Fibroblast of skin of left biceps (primary cell): ENCODE data around the gene ST6GALNAC5.
"Not testable (repeated sequence)": the region's sequence is repeated elsewhere in the genome, so short reads cannot be mapped to it uniquely, and the experiment has no call there.

Source experiments
- DNase-seq, 2 experiments: peaks; one replicate each; pipeline ENCODE4 v3.0.0-alpha.2; 2013; ENCODE audit warnings: low read depth in 2 of 2

ST6GALNAC5 gene

GRCh38 chr1:76938304-76938703 lies 71.0 kb downstream of the ST6GALNAC5 start:
- no peak for DNase-seq

- no peak for DNase-seq
Measured at GRCh38 chr1:76939050-76939816, 72.0 kb downstream of the ST6GALNAC5 start.

- DNase-seq: no peak
Measured at GRCh38 chr1:76939817-76940216, 72.5 kb downstream of the ST6GALNAC5 start.

- no peak for DNase-seq
Measured at GRCh38 chr1:76940571-76941335, 73.5 kb downstream of the ST6GALNAC5 start.

GRCh38 chr1:76942549-76942948 lies 75.3 kb downstream of the ST6GALNAC5 start:
- DNase-seq: peak; percentile 31 to 43

- no peak for DNase-seq
Measured at GRCh38 chr1:76944942-76945341, 77.7 kb downstream of the ST6GALNAC5 start.

GRCh38 chr1:76948846-76949245 lies 81.6 kb downstream of the ST6GALNAC5 start:
- no peak for DNase-seq

GRCh38 chr1:76949503-76949902 lies 82.2 kb downstream of the ST6GALNAC5 start:
- DNase-seq: no peak

GRCh38 chr1:76950306-76950705 lies 83.0 kb downstream of the ST6GALNAC5 start:
- DNase-seq: no peak

GRCh38 chr1:76951153-76951552 lies 83.9 kb downstream of the ST6GALNAC5 start:
- no peak for DNase-seq

GRCh38 chr1:76955652-76956051 lies 88.4 kb downstream of the ST6GALNAC5 start:
- no peak for DNase-seq

GRCh38 chr1:76957961-76958360 lies 90.7 kb downstream of the ST6GALNAC5 start:
- no peak for DNase-seq

- no peak for DNase-seq
Measured at GRCh38 chr1:76958828-76959227, 91.5 kb downstream of the ST6GALNAC5 start.

GRCh38 chr1:76959556-76959955 lies 92.3 kb downstream of the ST6GALNAC5 start:
- no peak for DNase-seq

- DNase-seq: peak; percentile 37 to 45
Measured at GRCh38 chr1:76961181-76961819, 94.0 kb downstream of the ST6GALNAC5 start.

GRCh38 chr1:76961820-76962207 lies 94.5 kb downstream of the ST6GALNAC5 start:
- no peak for DNase-seq

- not testable (repeated sequence) for DNase-seq
Measured at GRCh38 chr1:76981267-76981666, 114.0 kb downstream of the ST6GALNAC5 start.

- no peak for DNase-seq
Measured at GRCh38 chr1:76989976-76990375, 122.7 kb downstream of the ST6GALNAC5 start.

- no peak for DNase-seq
Measured at GRCh38 chr1:76993036-76993435, 125.8 kb downstream of the ST6GALNAC5 start.

- DNase-seq: peak; percentile 88 to 91
Measured at GRCh38 chr1:76998582-76999223, 131.4 kb downstream of the ST6GALNAC5 start.

GRCh38 chr1:77007675-77008074 lies 140.4 kb downstream of the ST6GALNAC5 start:
- no peak for DNase-seq

- no peak for DNase-seq
Measured at GRCh38 chr1:77010937-77011336, 143.7 kb downstream of the ST6GALNAC5 start.
